Lung microvascular endothelial cell (primary cell): Measurements from ENCODE around the gene SNX24. TPM values are rescaled to one million over a fixed set of nuclear protein-coding genes. Genes with fewer than 3 reads are reported as not detected.
"Not testable (repeated sequence)": the region's sequence is repeated elsewhere in the genome, so short reads cannot be mapped to it uniquely, and the experiment has no call there.

Experiments
- DNase-seq, 2 donors: peaks; one replicate each; pipeline versions ENCODE4 v3.0.0 to v3.0.0-alpha.2; 2010; ENCODE audit warnings: low read depth in 2 of 2
- total RNA-seq: library from RNA; depleted of rRNA; stranded (reverse); fragments of >200 nt; gene quantifications from 2 replicates; pipeline ENCODE4 v1.2.1, GENCODE V29; 2014

The SNX24 gene
- total RNA-seq, 1 donor from 2014 or later, result 3.4 TPM

DNA sequence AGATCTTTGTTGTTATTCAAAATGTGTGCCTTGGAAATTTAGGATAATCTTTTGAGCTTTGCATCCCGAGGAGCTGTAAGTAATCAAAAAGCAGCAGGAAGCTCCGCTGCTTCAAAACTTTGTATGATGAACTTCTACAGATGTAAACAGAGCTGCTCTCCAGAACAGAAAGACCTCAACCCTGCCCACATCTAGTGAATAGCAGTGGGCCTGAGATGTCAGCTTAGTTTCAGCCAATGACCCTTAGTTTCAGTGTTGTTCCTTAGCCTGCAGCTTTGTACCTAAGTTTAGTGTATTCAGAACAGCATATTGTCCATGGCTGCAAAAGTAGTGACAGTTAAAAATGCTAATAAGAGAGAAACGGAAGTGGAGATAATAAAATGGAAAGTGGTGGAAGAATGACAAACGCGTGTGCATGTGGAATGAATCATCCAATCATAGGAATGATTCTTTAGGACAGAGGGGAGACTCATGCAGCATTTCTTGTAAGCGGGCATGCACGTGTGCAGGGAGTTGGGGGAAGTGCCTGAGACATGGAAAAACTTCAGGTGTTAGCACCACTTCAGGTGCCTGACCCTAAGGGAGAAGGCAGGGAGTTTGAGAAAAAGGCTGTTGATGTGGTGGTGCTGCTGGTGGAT is 24.9 kb downstream of the SNX24 start:
- DNase-seq, result peak in 1 of 2 donors; percentile 11

- DNase-seq, result peak in 1 of 2 donors; percentile 20
Observed at GRCh38 chr5:122871661-122872060, 26.2 kb downstream of the SNX24 start.

GRCh38 chr5:122874179-122874875 is 28.9 kb downstream of the SNX24 start:
- DNase-seq, result peak in 1 of 2 donors; percentile 54

- DNase-seq, result no peak
Observed at GRCh38 chr5:122877518-122877917, 32.1 kb downstream of the SNX24 start.

DNA sequence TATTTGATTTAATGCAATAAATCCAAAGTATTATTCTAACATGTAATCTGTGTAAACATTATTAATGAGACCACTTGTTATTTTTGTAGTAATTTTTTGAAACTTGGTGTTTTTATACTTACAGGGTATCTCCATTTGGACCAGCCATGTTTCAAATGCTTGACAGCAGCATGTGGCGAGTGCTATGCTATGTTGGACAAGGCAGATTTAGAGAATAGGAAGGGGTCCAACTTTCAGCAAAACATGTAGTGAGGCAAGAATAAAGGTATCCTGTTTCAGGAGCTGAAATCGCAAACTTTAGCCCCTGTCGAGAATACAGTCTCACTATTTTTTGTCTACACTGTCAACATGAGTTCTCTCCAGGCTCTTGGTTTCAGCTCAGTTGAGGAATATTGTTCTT is 33.7 kb downstream of the SNX24 start:
- no peak for DNase-seq

- no peak for DNase-seq
Observed at GRCh38 chr5:122880170-122880689, 34.8 kb downstream of the SNX24 start.

- DNase-seq, result no peak
Observed at GRCh38 chr5:122880749-122881148, 35.3 kb downstream of the SNX24 start.

GRCh38 chr5:122882831-122883230 is 37.4 kb downstream of the SNX24 start:
- DNase-seq, result peak in 1 of 2 donors; percentile 26

DNA sequence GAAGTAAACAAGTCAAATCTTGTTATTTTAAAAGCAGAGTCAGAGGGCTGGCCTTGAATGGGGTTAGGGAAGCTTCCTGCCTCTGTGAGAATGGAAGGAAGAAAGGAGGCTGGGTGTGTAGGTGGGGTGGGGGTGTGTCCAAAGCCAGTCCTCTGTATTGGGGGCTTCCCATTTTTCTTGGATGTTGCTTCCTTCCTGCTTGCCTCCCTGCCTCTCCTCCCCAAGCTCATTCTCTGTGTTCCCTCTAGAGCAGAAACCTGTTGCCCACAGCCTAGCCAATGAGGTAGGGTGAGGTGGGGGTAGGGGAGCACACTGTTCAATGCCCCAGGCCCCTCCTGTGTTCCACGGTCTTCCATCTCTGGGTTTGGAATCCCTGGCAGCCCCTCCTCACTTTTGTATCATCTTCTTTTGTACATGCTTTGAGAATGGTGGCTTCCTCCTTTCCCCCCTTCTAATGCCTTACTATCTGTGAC is 39.7 kb downstream of the SNX24 start:
- no peak for DNase-seq

GRCh38 chr5:122885891-122886290 is 40.5 kb downstream of the SNX24 start:
- no peak for DNase-seq

- no peak for DNase-seq
Observed at GRCh38 chr5:122895141-122895540, 49.7 kb downstream of the SNX24 start.

GRCh38 chr5:122896598-122897282 is 51.3 kb downstream of the SNX24 start:
- peak; percentile 46 to 61 for DNase-seq

DNA sequence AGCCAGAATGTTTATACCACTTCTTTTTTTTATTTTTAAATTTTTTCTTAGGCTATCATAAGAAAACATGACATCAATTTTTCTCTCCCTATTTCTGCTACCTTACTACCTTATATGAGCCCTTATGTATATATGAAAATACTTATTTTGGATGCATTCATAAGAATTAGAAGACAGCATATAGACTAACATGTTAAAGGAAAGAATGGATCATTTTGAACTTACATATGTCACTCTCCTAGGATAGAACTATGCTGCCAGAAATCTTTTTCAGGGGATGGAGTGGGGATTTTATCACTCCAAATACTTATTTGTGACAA is 51.8 kb downstream of the SNX24 start:
- no peak for DNase-seq

DNA sequence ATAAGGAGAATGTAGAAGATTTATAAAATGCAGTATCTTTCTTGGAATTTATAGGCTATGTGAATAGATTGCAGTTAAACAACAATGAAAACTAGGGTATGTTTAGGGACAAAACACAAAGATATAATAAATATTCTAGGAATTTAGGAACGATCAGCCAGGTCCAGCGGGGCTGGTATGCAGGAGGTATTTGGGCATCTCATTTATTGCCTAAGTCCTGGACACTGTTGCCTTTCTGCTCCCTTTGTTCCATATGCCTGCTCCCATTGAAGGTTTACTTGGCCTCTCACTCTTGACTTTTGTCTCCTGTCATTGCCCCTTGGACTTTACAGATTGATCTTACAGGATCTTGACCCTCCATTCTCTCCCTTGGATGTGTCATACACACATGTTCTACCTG is 55.9 kb downstream of the SNX24 start:
- DNase-seq, result no peak

DNA sequence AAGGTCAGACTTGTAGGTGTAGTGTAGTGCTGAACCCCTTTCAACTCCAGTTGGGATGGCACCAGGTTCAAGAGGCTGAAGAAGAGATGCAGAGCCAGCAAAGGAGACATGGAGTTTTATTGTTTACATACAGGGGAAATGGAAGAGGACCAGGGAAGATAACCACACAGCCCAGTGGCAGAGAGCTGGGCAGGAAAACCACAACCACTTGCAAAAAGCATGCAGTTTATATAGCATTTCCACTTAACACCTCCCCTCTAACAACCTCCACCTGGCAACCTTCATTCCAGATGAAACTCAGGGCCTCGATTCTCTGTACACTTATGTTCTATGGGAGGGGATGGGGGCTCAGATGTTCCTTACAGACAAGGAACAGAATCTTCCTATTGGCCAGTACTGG is 56.9 kb downstream of the SNX24 start:
- DNase-seq, result no peak

DNA sequence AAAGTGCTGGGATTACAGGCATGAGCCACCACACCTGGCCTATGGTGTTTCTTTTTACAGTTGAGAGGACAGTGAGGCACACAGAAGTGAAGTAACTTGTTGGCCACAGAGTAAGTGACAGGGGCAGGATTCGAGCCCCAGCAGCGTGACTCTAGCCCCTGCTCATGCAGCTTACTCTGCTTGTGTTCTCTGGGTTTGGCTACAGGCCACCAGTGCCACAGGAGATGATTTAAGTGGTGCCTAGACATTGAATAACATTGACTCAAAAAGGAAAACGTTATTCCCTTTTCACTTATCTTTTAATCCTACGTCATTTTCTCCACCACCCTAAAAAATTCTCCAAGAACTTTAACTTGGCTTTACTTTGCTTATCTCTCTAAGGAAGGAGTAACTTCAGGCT is 61.4 kb downstream of the SNX24 start:
- no peak for DNase-seq

DNA sequence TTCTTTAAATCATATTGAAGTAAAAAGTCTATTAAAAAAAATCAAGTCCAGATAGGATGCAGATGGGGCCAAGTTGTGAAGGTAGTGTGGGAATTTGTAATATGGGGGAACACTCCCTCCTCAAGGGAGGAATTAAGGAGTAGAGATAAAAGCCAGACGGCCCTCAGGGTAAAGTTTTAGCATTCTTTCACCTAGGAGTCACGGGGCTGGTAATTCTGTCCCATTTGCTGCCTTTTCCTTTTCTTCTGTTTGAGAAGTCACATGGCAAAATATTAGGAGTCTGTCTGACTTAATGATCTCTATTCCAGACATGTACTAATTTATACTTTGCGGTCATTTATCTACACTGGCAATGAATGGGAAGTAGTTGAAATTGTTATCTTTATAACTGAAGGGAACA is 61.9 kb downstream of the SNX24 start:
- no peak for DNase-seq

- no peak for DNase-seq
Observed at GRCh38 chr5:122908108-122908507, 62.7 kb downstream of the SNX24 start.

- no peak for DNase-seq
Observed at GRCh38 chr5:122908662-122909061, 63.2 kb downstream of the SNX24 start.

- DNase-seq, result no peak
Observed at GRCh38 chr5:122909470-122910100, 64.2 kb downstream of the SNX24 start.

GRCh38 chr5:122913436-122913835 is 68.0 kb downstream of the SNX24 start:
- DNase-seq, result not testable (repeated sequence)
